OCI-M1 (cell line): ENCODE measurements around the gene FAM47C.
"Not testable (repeated sequence)": the region's sequence is repeated elsewhere in the genome, so short reads cannot be mapped to it uniquely, and the experiment has no call there.

Experiments
- DNase-seq: peaks from one replicate; lab custom pipeline; 2025; lab: John Stamatoyannopoulos, UW

Gene FAM47C

GRCh38 chrX:37008182-37008581 is at the start of gene FAM47C:
FAM47C (plus strand) TSS chrX:37008366; CDS start chrX:37008411, 45 bp downstream.
- not testable (repeated sequence) for DNase-seq

GRCh38 chrX:36961590-36961989 is 46.6 kb upstream of the FAM47C start:
- DNase-seq, result peak; percentile 38

GRCh38 chrX:36963069-36963808 is 44.9 kb upstream of the FAM47C start:
- DNase-seq, result no peak

- no peak for DNase-seq
Observed at GRCh38 chrX:36963852-36964251, 44.3 kb upstream of the FAM47C start.

- no peak for DNase-seq
Observed at GRCh38 chrX:36973575-36973974, 34.6 kb upstream of the FAM47C start.

GRCh38 chrX:36974911-36975310 is 33.3 kb upstream of the FAM47C start:
- DNase-seq, result no peak

- DNase-seq, result no peak
Observed at GRCh38 chrX:36978886-36979285, 29.3 kb upstream of the FAM47C start.

- DNase-seq, result no peak
Observed at GRCh38 chrX:36983831-36984230, 24.3 kb upstream of the FAM47C start.

- DNase-seq, result not testable (repeated sequence)
Observed at GRCh38 chrX:36985416-36986209, 22.6 kb upstream of the FAM47C start.

- DNase-seq, result no peak
Observed at GRCh38 chrX:36986231-36986630, 21.9 kb upstream of the FAM47C start.

- DNase-seq, result not testable (repeated sequence)
Observed at GRCh38 chrX:36987212-36987611, 21.0 kb upstream of the FAM47C start.

GRCh38 chrX:37000140-37000539 is 8.0 kb upstream of the FAM47C start:
- DNase-seq, result no peak

GRCh38 chrX:37010496-37010895 is 2.3 kb downstream of the FAM47C start:
- no peak for DNase-seq

GRCh38 chrX:37034260-37034659 is 26.1 kb downstream of the FAM47C start:
- not testable (repeated sequence) for DNase-seq

GRCh38 chrX:37036674-37037220 is 28.6 kb downstream of the FAM47C start:
- not testable (repeated sequence) for DNase-seq

GRCh38 chrX:37038814-37039213 is 30.6 kb downstream of the FAM47C start:
- not testable (repeated sequence) for DNase-seq

GRCh38 chrX:37042956-37043885 is 35.1 kb downstream of the FAM47C start:
- DNase-seq, result not testable (repeated sequence)

- DNase-seq, result peak; percentile 55
Observed at GRCh38 chrX:37047776-37048175, 39.6 kb downstream of the FAM47C start.

GRCh38 chrX:37057572-37057971 is 49.4 kb downstream of the FAM47C start:
- not testable (repeated sequence) for DNase-seq

- DNase-seq, result peak; percentile 73
Observed at GRCh38 chrX:37060999-37061398, 52.8 kb downstream of the FAM47C start.
